CD1c-positive myeloid dendritic cell (primary cell): ENCODE results near the gene DPYD.

Experiments used
- DNase-seq: peaks from one replicate; pipeline ENCODE4 v3.0.0-alpha.2; 2016; ENCODE audit errors: extremely low spot score

Gene DPYD

DNA sequence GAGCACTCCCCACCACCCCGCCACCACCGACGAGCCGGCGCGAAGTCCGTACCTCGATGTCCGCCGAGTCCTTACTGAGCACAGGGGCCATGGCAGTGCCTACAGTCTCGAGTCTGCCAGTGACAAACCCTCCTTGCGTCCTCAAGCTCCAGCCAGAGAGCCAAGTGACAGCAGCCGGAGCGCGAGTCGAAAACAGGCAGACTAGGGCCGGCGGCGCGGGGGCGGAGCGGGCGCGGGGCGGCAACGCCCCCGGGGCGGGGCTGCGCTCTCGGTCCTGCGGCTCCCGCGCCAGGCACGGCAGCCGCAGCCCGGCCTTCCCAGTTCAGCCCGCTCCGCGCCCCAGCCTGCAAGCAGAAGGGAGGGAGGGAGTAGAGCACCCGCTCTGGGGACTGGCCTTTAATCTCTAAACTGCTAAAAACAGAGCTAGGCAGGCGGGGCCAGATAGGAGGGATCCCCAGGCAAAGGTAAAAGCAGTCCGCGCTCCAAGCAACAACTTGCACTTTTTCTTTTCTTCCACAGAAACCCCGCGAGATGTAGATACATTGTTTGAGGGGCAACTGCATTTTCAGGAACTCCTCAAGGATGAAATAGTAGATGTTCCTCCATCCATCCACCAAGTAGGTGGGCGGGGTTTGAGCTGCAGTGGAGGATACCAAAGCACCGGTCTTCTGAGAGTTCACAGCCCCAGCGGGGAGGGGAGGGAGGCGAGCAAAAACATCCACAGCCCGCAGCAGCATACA is at the start of gene DPYD:
Gene DPYD (minus strand): TSS at position 203 of the 740 bp plus-strand sequence. CDS start 112 bp downstream, at position 91.
- peak; percentile 94 for DNase-seq

DNA sequence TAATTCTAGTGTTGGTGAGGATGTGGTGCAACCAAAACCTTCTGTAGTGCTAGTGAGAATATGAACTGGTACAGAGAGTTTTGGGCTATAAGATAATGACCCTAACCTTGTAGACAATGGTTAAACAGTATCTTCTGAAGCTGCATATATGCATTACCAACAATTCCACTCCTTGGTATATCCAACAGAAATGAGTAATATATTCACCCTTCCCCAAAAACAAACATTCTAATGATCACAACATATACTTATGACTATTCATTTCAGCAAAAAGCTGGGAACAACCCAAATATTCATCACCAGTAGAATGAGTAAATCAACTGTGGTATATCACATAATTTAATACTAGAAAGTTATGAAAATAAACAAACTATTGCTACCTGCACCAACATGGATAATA is 39.6 kb upstream of the DPYD start:
- DNase-seq, result no peak

DNA sequence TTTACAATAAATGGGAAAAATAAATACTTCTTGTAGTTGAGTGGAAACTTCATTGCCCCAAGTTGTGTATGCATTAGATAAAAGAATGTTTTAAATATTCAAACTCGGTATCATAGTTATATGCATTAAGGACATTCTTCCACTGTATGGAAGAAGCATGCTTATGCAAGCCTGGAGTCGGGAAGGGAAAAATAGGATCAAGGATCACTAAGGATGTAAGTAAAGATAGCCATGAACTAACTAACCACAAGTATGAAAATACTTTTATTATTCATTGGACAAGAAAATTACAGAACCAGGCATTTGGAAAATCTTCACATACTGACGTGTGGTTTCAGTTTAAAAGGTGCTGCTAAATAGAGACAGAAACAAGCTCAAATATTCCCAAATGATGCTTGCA is 26.9 kb upstream of the DPYD start:
- no peak for DNase-seq

DNA sequence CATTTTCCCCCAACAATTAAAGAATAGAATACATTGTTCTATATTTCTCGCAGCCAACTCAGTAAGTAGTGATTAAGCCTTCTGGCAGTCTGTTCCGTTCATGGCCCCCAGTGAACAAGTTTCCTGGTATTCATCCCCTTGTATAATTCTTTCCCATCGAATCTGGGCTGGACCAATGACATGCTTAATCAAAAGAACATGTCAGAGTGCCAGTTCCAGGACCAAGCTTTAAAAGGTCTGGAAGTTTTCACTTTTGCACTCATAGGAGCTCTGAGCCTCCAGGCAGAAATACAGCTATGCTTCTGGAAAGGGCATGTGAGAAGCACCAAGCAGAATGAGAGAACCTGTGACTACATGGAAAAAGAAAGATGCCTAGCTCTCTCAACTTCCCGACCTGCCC is 22.5 kb upstream of the DPYD start:
- no peak for DNase-seq

DNA sequence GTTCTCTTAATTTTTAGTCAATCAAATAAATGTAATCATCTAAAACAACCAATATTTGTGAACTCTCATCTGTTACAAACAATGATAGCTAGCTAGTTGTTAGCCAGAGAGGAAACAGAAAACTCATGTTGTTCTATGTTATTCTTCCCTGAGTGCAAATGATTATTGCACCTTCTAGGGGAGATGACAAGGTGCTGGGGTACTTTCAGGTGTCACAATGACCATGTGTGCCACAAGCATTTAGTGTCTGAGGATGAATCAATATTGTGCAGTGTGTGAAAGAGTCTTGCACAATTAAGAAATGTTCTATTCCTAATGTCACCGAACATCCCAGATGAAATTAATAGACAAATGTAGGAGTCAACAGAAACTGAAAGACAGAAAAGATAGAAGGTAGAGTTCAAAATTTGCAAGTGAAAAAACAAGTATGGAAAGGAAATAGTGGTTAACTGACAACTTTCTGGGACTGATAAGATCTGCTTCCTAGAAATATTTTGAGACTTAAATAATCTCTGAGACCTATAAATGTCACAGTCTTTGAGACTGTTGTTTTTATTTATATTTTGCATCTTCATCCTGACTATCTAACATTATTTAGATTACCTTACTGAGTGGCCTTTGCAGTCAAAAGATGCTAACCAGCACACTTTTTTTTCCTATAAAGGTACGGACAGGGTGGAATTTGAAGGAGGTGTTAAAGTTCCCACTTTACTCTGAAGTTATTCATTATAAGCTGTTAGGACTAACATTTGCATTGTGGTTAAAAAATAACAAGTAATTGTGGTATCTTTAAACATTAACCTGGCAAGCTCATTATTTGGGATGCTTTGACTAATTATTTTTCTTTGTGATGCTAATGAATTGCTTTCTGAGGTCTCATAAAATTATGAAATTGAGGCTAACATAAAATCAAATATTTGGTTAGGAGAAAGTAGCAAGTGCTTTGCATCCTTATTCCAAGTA is 21.6 kb upstream of the DPYD start:
- no peak for DNase-seq

DNA sequence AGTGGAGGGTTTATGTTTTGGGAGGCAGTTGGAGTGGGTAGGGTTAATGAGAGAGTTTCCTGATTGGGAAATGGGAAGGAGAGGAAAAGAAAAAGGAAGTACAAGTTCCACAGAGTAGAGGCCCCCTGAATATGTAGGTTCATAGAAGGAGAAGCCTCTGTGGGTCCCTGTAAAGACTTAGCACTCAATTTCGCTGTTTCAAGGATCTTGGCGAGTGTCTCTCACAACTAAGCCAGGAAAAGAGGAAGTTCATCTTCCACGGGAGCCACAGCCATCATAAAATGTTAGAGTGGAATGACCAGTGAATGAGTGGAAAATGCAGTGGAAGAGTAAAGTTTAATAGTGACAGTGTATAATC is 17.4 kb upstream of the DPYD start:
- DNase-seq, result peak; percentile 40

DNA sequence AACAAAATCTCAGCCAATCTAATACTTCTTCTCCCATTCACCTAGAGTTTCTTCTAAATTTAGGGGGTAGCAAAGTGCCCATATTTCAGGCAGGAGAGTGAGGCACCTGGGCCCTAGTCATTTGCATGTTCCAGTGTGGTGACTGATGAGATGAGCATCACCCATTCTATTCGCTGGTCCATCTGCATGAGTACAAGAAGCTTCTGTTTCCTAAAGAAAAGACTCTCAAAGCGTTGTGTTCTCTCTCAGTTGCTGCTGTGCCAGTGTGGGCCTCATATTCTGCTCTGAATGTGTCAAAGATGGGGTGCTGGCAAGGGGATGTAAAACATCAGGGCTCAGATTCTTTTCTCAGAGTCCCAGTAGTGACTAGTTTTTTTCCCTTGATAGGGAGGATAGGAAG is 16.1 kb upstream of the DPYD start:
- DNase-seq, result no peak

DNA sequence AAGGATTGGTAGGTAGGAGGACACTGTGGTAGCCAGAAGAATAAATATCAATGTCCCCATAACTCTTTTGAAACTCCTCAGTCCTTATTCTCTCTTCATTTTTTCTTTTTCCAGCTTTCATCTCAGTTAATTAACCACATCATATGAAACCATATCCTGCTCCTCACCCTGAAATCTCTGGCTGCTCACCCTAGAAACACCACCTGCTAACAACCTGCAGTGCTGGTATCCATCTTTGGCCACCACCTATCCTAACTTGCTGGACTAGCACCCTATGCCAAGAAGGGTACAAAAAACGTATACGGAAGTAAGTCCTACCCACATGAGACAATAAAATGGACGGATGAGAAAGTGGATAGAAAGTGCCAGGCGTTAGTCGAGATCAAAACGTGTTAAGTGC is 13.7 kb upstream of the DPYD start:
- no peak for DNase-seq

DNA sequence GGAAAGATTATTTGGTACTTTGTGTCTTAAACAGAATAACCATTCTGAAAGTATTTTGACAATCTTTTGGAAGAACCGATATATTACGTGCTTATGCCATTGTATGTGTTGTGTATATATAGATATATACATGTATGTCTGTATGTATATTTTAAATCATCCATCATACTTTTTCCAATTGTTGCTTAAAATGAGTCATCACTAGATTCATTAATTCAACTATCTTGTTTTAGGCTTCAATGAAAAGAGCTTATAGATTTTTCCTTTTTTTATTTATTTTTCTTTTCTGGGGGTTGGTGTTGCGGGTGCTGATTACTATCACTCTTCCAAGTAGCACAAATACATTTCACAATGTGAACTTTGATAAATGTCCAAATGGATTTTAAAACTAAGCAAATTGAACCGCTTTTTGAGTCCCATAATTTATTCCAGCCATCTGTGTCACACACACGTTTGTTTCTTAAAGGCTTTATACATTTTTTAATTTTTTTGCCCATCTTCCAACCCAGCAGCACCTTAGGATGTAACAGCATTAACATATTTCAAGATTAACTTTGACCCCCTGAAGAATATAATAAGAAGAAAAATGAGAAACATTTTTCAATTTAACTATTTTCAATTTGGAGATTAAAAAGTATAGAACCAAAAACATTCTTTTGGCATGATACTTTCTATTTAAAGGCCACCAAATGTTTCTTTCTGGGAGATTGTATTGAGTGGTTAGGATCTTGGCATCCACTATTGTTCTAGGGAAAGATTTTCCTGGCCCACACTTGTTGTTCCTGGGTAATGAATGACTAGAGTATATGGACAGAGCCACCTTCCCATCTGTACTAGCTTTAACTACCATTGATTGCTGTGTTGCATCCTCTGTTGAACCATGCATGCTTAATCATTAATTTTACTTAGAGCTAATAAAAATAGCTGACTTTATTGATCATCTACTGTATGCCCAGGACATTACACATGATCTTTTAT is 9.3 kb upstream of the DPYD start:
- no peak for DNase-seq

DNA sequence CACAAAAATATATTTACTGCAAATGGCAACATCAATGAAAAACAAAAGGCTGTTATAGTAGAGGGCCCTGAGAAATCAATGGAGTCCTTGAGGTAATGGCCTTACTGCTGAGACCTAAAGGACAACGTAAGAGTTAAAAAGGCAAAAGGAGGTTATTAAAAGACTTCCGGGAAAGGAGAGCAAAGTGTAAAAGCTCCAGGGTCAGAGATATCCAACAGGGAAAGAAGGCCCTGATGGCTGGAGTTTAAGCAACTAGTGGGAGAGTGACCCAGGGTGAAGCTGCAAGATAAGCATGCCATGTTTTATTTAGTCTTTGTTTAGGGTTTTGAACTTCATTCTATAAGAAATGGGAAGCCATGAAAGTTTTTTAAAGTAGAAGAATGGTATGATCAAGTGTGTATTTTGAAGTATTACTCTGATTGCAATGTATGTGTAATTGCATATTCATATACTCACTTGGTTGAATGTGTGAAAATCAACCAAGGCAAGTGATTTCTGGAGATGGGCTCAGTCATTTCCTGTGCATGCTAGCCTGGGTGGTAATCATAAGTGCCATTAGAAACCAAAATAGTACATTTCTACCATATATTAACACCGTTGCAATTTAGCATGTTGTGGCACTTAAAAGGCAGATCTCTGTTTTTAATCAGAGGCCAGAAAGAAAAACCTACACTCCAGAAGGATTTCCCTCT is 5.3 kb upstream of the DPYD start:
- DNase-seq, result no peak

DNA sequence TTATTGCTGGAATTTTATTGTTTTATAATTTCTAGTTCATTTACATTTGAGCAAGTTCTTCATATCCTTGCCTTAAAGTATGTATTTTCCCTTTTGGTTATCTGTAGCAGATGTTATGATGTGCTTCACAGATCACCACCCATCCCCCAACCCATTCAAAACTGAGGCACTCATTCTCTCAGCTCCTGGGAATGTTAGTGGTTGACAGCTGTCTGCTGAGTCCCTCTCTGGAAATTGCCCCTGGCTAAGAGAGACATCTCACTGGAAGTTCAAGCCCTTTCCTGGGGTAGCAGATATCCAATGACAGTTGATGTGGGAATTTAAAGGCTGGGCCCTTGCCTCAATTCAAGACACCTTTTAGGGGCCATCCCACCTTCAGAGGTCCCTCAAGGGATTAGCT is 4.3 kb upstream of the DPYD start:
- DNase-seq, result no peak

DNA sequence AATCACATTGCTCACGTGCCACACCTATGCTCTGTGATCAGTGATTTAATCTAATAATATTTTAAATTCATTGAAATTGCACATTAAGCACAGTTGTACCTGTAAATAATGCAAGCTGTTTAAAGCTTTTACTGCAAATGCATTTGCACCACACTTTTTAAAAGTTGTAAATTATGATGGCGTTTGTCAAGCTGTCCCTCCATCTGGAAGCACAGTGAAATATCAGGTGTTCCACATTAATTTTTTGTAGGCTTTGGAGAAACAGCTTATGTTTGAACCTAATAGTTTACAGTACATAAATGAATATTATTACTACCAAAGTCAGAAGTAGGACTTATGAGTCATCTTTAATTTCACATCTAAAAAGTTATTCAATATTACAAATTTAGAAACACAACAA is 3.0 kb upstream of the DPYD start:
- DNase-seq, result no peak

DNA sequence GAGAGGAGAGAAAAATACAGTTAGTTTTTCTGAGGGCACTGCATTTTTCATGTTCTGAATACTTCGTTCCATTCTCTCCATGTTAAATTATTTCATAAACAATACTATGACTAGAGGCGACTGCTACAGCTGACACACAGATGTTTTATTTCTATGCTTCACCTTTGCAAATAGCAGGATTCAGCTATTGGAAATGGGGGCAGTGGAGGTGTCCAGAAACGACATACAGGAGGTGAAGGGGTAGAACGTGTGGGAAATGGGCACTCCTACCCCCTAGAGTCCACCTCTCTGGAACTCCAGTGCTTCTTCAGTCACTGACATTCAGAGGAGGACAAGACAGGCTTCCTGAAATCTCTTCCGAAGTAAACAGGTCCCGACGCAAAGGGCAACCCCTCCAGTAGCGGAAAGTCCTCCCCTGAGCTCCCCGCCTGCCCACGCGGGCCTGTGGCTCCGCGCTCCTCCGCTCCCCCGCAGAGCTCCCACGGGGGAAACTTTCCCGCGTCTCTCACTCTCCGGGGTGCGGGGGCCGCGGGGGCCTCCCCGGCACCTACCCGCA is 480 bp downstream of the DPYD start:
- DNase-seq, result peak; percentile 75

DNA sequence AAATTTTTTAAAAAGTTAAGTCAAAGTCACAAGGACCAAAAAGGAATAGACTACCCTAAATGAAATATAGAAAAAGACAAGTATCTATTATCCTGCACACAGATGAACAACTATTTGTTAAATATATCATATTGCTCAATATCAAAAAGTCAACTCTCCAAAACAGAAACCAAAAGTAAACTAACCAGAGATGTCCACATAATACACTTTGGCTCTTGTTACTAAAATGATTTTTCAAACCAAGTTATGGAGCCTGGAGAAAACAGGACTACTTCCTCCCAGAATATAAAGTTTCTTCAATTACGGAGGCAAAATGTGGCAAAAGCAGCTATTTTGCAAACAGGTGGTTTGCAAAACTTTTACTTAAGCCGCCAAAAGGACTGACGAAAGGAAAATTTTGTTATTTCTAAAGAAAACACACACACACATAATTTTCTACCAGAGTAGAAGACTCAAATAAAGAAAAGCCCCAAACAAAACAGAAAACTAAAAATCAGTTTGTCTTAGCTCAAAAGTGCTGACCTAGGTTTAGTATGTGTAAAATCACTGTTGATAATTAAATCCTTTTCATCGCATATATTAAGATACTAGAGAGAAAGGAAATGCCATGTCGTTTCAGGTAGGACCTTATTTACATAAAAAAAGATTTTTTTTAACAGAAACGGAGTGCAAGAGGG is 1.1 kb downstream of the DPYD start:
- DNase-seq, result peak; percentile 48

DNA sequence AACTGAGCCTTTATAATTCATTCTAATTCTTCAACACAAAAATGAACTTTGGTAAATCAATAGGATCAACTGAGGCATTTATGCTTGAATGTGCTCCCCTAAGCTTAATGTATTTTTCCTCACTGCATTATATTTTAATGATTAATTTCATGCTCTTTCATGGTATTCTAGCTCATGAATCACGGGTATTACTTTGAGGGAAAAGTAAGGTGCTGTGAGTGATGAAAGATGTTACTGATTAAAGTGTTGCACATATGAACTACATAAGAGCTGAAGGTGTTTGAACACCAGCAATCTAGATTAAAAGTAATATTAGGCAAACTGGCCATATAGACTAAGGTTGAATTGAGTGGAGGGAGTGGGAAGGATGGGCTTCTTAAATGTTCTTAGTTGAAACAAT is 1.9 kb downstream of the DPYD start:
- no peak for DNase-seq

DNA sequence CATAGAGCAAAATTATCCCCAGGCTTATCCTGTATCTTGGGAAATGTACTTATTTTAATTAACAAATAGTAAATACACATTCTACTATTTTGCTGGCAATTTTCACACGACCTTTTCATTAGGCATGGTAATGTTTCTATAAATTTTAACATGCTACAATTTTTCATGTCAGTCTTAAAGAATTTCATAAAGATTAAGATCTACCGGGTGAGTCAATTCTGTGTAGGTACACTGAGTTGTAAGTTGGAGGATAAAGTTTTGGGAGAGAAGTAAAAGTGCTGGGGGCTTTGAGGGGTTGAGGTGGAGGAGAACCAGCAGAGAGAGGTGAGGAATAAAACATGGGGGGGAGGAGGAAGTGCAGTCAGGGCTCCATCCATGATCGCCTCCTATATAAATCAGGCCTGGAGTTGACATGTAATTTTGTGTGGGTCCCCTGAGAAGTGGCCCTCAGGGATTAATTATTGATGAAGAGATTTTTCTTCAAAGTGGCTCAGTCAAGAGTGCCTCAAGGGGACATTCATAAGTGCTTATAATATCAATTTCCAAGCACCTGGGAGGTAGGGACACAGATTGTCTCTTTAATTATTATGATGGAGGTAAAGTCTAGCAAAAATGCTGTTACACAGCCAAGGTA is 7.2 kb downstream of the DPYD start:
- DNase-seq, result no peak

DNA sequence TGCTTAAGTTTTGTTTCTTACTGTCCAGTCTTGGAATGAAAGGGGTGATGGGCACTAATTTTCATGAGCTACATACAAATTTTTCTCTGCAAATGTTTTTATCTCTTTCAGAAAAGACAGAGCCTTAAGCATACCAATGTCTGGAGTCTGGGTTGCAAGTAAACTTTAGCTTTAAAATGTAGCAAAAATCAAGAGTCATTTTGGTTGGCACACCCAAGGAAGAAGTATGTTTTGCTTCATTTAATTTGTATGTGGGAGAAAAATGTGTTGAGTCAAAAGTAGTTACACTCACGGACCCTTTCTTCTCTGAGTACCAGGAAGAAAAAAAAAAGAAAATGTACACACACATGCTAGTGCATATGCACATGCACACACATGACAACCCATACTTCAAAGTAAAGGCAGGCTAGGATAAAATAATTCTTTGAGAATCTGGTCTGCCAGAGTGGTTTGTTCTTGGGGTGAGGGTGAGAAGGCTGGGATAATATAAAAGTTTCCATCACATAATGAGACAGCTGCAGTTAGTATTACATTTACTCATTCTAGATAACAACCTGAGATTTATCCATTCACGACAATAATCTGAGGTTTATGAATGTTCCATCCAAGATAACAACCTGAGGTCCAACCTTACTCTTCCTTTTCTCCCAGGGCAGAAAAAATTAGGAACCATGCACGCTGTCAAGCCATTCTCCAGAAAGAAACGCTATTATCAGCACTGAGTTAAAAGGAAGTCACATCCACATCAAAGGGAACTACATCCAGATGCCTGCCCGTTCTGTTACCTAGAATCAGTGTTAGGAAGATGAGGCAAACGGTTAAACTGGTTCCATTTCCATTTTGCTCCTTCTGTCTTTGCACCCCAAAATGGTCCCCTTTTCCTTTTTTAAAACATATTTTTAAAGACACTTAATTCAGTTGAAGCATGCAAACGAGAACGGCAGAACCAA is 9.3 kb downstream of the DPYD start:
- DNase-seq, result peak; percentile 56

DNA sequence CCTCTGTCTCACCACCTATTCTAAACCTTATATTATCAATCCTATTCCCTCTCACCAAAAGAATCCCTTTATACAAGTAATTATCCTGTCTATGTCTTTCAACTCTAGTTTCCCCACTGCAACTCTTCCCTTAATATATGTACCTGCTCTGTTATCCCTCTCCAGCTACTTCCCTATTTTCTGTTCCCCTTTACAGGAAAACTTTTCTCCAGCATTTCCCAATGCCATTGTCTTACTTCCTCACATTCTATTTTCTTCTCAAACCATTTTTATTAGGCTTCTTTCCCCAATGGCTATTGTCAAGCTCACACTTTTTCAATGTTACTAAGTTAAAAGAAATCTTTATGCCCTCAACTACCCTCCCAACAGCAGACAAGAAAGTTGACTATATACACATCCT is 11.6 kb downstream of the DPYD start:
- peak; percentile 62 for DNase-seq

DNA sequence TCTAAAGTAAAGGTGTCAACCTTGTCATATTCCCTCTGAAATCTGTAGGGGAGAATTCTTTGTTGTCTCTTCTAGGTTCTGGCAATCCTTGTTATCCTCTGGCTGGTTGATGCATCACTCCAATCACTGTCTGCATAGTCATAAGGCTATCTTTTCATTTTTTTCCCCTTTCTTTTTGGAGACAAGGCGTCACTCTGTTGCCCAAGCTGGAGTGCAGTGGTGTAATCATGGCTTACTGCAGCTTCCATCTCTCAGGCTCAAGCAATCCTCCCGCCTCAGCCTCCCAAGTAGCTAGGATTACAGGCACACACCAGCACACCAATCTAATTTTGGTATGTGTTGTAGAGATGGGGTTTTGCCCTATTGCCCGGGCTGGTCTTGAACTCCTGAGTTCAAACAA is 12.9 kb downstream of the DPYD start:
- DNase-seq, result peak; percentile 45
